ENCODE measurements around the gene CRTC1. TPM values are rescaled to one million over a fixed set of nuclear protein-coding genes. Genes with fewer than 3 reads are reported as not detected.

CRTC1 gene
- total RNA-seq, 1 experiment from 2014 or later, result 19.0 TPM

- peaks cover 2% of the 10 kb centered on the region for H4K20me1 ChIP-seq (ENCODE audit: control insufficient read depth, insufficient read depth, insufficient read length)
- Mint-ChIP-seq H3K36me3 (ENCODE audit: insufficient read depth in 1 of 3, low read depth in 3 of 3) (peaks cover 0 to 9% (median 0%) of the 10 kb centered on the region in 3 experiments; a peak in 2 of 7 replicates), H3K27ac (no peak overlapping the region), H3K4me3 (no peak overlapping the region), H3K9me3 (no peaks in the 10 kb centered on the region), H3K4me1 (peaks cover 10 to 12% of the 10 kb centered on the region in 2 experiments; a peak in 3 of 4 replicates), H3K27me3 (ENCODE audit: low read depth) (peaks cover 68% of the 10 kb centered on the region)
- H2AFZ ChIP-seq (ENCODE audit: low read length), result no peak overlapping the region
- H3K14ac ChIP-seq (ENCODE audit: insufficient read depth, low read length), result no peak overlapping the region
- no peak overlapping the region for H2AK5ac ChIP-seq (ENCODE audit: insufficient read length, low read length)
- H3K4ac ChIP-seq (ENCODE audit: low read depth, low read length), result no peak overlapping the region
- no peaks in the 10 kb centered on the region for H3K9me3 ChIP-seq (ENCODE audit: control insufficient read depth, low read depth, low read length)
- no peaks in the 10 kb centered on the region for H3K79me1 ChIP-seq (ENCODE audit: insufficient read depth, low read depth, low read length, poor library complexity, severe bottlenecking)
- H2BK120ac ChIP-seq (ENCODE audit: low read depth, low read length, poor library complexity, severe bottlenecking), result no peak overlapping the region
- no peak overlapping the region for H2BK20ac ChIP-seq (ENCODE audit: low read depth, low read length, poor library complexity, severe bottlenecking)
- H4K91ac ChIP-seq (ENCODE audit: insufficient read length, low read depth, low read length), result no peak overlapping the region
- no peak overlapping the region for H3K56ac ChIP-seq (ENCODE audit: insufficient read length, low read depth, low read length)
- no peaks in the 10 kb centered on the region for H3K23me2 ChIP-seq (ENCODE audit: insufficient read length, low read depth, low read length, poor library complexity, severe bottlenecking)
- no peak overlapping the region for H2BK15ac ChIP-seq (ENCODE audit: low read depth, low read length)
- DNase-seq, result no peak
- H2BK5ac ChIP-seq (ENCODE audit: insufficient read length, low read length), result no peak overlapping the region
- no peak overlapping the region for H3K27ac ChIP-seq (ENCODE audit: insufficient read length, low read depth, low read length)
- H3K9ac ChIP-seq (ENCODE audit: extremely low read depth, insufficient read length, low read length), result no peak overlapping the region
- no peaks in the 10 kb centered on the region for H3K4me1 ChIP-seq (ENCODE audit: insufficient read depth, low read length)
- H3K23ac ChIP-seq (ENCODE audit: insufficient read length, low read depth, low read length), result no peak overlapping the region
- H3K18ac ChIP-seq (ENCODE audit: insufficient read length, low read depth, low read length), result no peak overlapping the region
- no peak overlapping the region for H4K5ac ChIP-seq (ENCODE audit: insufficient read length, low read depth, low read length)
- H3K27me3 ChIP-seq (ENCODE audit: insufficient read depth, low read length), result peaks cover 14% of the 10 kb centered on the region; the same call in 1 of the 2 replicates
- H3T11ph ChIP-seq (ENCODE audit: low read length), result no peak overlapping the region
- no peak overlapping the region for H2BK12ac ChIP-seq (ENCODE audit: insufficient read length, low read depth, low read length)
- no peak for TF ChIP-seq CTCF (conservative IDR thresholded peaks at IDR 0.05)
- H4K8ac ChIP-seq (replicated peaks; ENCODE audit: insufficient read length, low read depth, low read length), result no peak overlapping the region
- H3K79me2 ChIP-seq (ENCODE audit: insufficient read depth, low read length), result no peaks in the 10 kb centered on the region
- no peak overlapping the region for H3K4me2 ChIP-seq (ENCODE audit: insufficient read depth, insufficient read length, low read length)
- no CpG with 5 or more reads among the region's 27 CpGs for WGBS (ENCODE audit: extremely low coverage, insufficient read length, low lambda C conversion rate)
Measured at GRCh38 chr19:18760440-18761383, 77.2 kb downstream of the CRTC1 start.

Data from H9 (cell line).